K562 (cell line): Measurements from ENCODE around the gene KLRB1. TPM values are rescaled to one million over a fixed set of nuclear protein-coding genes. Genes with fewer than 3 reads are reported as not detected.

Experiments used
- ARID1B ChIP-seq: fragments of 450-650 bp; IDR thresholded peaks from 2 replicates; pipeline ENCODE4 v1.6.1; 2016; ENCODE audit warnings: antibody characterized with exemption, mild to moderate bottlenecking, inconsistent platforms
- BHLHE40 ChIP-seq: IDR thresholded peaks from 2 replicates; pipeline ENCODE4 v1.6.1; 2011; ENCODE audit warnings: low read length, improper control_type of control experiment
- CHD2 ChIP-seq: IDR thresholded peaks from 2 replicates; pipeline ENCODE4 v1.6.1; 2011; ENCODE audit warnings: low read depth, low read length
- DACH1 ChIP-seq: fragments of 450-650 bp; IDR thresholded peaks from 2 replicates; pipeline ENCODE4 v1.6.1; 2018; ENCODE audit not compliant: partially characterized antibody
- GABPA ChIP-seq: fragments of 200-800 bp; sonication (Bioruptor generic); conservative IDR thresholded peaks from 2 replicates; pipeline ENCODE4 v1.6.1; 2016; ENCODE audit warnings: low read depth, missing genetic modification characterization, missing compliant biosample characterization
- GATAD2A ChIP-seq: fragments of 450-650 bp; IDR thresholded peaks from 2 replicates; pipeline ENCODE4 v1.6.1; 2017
- HOXB6 ChIP-seq: fragments of 250-450 bp; sonication (Bioruptor Pico); IDR thresholded peaks from 2 replicates; pipeline ENCODE4 v1.5.1; 2022; ENCODE audit warnings: mild to moderate bottlenecking, borderline replicate concordance
- MTA1 ChIP-seq: fragments of 450-650 bp; IDR thresholded peaks from 2 replicates; pipeline ENCODE4 v1.6.1; 2017; ENCODE audit warnings: borderline replicate concordance
- NCOA4 ChIP-seq: fragments of 450-650 bp; IDR thresholded peaks from 2 replicates; pipeline ENCODE4 v1.6.1; 2018; ENCODE audit warnings: mild to moderate bottlenecking; ENCODE audit not compliant: partially characterized antibody
- NR2F6 ChIP-seq: fragments of 450-650 bp; formaldehyde crosslinking; IDR thresholded peaks from 2 replicates; pipeline ENCODE4 v1.4.0; 2020; ENCODE audit warnings: mild to moderate bottlenecking
- PHF8 ChIP-seq: fragments of 200-600 bp; sonication (generic); IDR thresholded peaks from 2 replicates; pipeline ENCODE4 v1.6.1; 2012; ENCODE audit warnings: mixed run types, mild to moderate bottlenecking, inconsistent platforms, low read length, moderate library complexity, borderline replicate concordance
- SIX5 ChIP-seq, 2 experiments: IDR thresholded peaks; 2 replicates each; pipeline ENCODE4 v1.6.1; 2011; ENCODE audit warnings: low read length in 2 of 2, borderline replicate concordance in 1 of 2, low read depth in 1 of 2, mild to moderate bottlenecking in 1 of 2, moderate library complexity in 1 of 2; ENCODE audit not compliant: insufficient read depth in 1 of 2
- SRSF9 ChIP-seq: fragments of 200-400 bp; formaldehyde crosslinking; IDR thresholded peaks from 2 replicates; pipeline ENCODE4 v1.6.1; 2017; ENCODE audit warnings: low read depth, low read length, borderline replicate concordance
- ZNF133 ChIP-seq: fragments of 250-450 bp; sonication (Bioruptor Pico); IDR thresholded peaks from 2 replicates; pipeline ENCODE4 v1.4.0; 2020; ENCODE audit warnings: mild to moderate bottlenecking
- polyA plus RNA-seq, 8 experiments: library from polyadenylated mRNA; depleted of rRNA in 4 of 8; stranded (reverse) in 5 of 8; unstranded in 3 of 8; fragments of >200 nt; fragmentation: Nextera tagmentation in 2 of 8; fragmentation: Illumina TruSeq in 1 of 8; extraction: Ambion mirVana in 2 of 8; extraction: Trizol in 1 of 8; gene quantifications; 2 replicates each; pipeline versions ENCODE4 v1.2.1 to v1.2.3, GENCODE V29; 2011 to 2014; ENCODE audit warnings: inconsistent platforms in 1 of 8, missing spikeins in 1 of 8
- total RNA-seq, 7 experiments: library from RNA; depleted of rRNA in 6 of 7; stranded (reverse); fragments of >200 nt in 6 of 7; fragmentation: Illumina TruSeq in 2 of 7; extraction: Trizol in 2 of 7; gene quantifications; 2 replicates each; pipeline versions ENCODE4 v1.2.1 to v1.2.3, GENCODE V29; 2011 to 2021; ENCODE audit warnings: low replicate concordance in 1 of 7
- TF ChIP-seq, protein P1 (sequence below): fragments of 200-800 bp; sonication (Bioruptor generic); IDR thresholded peaks from 2 replicates; pipeline ENCODE4 v1.6.1; 2017; ENCODE audit warnings: missing genetic modification characterization, missing compliant biosample characterization
- TF ChIP-seq, protein P2 (sequence below): fragments of 450-650 bp; IDR thresholded peaks from 2 replicates; pipeline ENCODE4 v1.6.1; 2016; ENCODE audit warnings: mild to moderate bottlenecking
- TF ChIP-seq, protein P3 (sequence below): sonication (generic); formaldehyde crosslinking; IDR thresholded peaks from 2 replicates; pipeline ENCODE4 v1.8.1; 2022; ENCODE audit warnings: missing genetic modification reagents
- TF ChIP-seq, protein P4 (sequence below): fragments of 250-450 bp; sonication (Bioruptor Pico); IDR thresholded peaks from 2 replicates; pipeline ENCODE4 v1.8.0; 2022; ENCODE audit warnings: moderate library complexity, mild to moderate bottlenecking, inconsistent platforms
- TF ChIP-seq, protein P5 (sequence below): sonication (generic); formaldehyde crosslinking; IDR thresholded peaks from 2 replicates; pipeline ENCODE4 v1.8.0; 2022; ENCODE audit warnings: mild to moderate bottlenecking, missing genetic modification reagents

KLRB1 gene
- total and polyA plus RNA-seq, 9 of the 15 experiments (the other 6 are each of a cell fraction or from before 2014, with no cell fraction given) = not detected

DNA sequence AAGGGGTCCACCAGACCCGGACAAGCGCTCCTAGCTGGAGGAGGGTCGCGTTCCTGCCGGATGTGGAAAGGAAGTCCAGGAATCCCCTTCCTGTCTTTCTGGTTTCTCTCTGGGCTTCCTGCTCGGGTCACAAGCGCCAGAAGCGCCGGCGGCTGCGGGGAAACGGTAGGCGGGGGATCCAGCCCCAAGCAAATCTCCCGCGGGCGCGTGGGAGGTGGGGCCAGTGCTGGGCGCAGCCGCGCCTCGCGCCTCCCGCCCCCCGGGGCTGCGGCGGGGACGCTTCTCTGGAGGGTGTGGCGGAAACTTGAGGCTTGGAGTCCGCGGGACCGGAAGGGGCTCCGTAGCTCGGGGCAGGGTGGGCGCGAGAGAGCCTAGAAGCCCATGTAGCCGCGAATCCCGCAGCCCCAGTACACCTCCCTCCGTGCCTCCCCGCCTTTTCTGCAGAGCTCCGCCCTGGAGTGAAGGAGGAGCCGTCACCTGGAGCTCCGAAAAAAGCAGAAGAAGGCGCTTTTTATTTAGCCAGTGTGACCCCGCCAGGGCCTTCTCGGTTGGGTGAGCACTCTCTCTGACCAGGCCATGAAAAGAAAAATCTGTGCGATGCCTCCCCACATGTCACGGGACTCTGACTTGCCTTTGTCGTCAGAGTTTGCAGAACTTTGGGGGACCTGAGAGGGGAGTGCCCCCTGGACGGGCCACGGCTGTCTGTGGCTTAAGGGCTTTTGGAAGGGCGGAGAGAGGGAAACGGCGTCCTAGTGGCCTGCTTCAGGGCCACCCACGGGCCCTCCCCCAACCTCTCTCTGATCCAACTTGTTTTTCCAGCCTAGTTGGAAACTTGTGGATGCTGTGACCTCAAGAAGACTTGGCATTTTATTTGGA lies 40.3 kb upstream of the KLRB1 start (continued):
- TF ChIP-seq, protein P1, sequence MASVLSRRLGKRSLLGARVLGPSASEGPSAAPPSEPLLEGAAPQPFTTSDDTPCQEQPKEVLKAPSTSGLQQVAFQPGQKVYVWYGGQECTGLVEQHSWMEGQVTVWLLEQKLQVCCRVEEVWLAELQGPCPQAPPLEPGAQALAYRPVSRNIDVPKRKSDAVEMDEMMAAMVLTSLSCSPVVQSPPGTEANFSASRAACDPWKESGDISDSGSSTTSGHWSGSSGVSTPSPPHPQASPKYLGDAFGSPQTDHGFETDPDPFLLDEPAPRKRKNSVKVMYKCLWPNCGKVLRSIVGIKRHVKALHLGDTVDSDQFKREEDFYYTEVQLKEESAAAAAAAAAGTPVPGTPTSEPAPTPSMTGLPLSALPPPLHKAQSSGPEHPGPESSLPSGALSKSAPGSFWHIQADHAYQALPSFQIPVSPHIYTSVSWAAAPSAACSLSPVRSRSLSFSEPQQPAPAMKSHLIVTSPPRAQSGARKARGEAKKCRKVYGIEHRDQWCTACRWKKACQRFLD (CRISPR knock-in tag) = 0 out of 2 replicates have a peak, but pooled peaks have one; percentile 56
- TF ChIP-seq NCOA4 (no peak), CHD2 (no peak; the same call in 1 of the 2 replicates), MTA1 (no peak), SRSF9 (no peak), ARID1B (0 out of 2 replicates have a peak, but pooled peaks have one; percentile 11), PHF8 (peak; percentile 71; the same call in 1 of the 2 replicates), DACH1 (no peak), SIX5 (IDR thresholded peaks at IDR 0.05; ENCODE audit: borderline replicate concordance in 1 of 2, insufficient read depth in 1 of 2, low read depth in 1 of 2, low read length in 2 of 2) (no peak), HOXB6 (no peak), NR2F6 (CRISPR knock-in tag) (no peak), GABPA (tag) (peak; percentile 83), GATAD2A (no peak), ZNF133 (CRISPR knock-in tag) (no peak), BHLHE40 (peak; percentile 50; the same call in 1 of the 2 replicates)
- TF ChIP-seq, protein P2, sequence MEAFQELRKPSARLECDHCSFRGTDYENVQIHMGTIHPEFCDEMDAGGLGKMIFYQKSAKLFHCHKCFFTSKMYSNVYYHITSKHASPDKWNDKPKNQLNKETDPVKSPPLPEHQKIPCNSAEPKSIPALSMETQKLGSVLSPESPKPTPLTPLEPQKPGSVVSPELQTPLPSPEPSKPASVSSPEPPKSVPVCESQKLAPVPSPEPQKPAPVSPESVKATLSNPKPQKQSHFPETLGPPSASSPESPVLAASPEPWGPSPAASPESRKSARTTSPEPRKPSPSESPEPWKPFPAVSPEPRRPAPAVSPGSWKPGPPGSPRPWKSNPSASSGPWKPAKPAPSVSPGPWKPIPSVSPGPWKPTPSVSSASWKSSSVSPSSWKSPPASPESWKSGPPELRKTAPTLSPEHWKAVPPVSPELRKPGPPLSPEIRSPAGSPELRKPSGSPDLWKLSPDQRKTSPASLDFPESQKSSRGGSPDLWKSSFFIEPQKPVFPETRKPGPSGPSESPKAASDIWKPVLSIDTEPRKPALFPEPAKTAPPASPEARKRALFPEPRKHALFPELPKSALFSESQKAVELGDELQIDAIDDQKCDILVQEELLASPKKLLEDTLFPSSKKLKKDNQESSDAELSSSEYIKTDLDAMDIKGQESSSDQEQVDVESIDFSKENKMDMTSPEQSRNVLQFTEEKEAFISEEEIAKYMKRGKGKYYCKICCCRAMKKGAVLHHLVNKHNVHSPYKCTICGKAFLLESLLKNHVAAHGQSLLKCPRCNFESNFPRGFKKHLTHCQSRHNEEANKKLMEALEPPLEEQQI = peak; percentile 42; the same call in 1 of the 2 replicates
- TF ChIP-seq, protein P3, sequence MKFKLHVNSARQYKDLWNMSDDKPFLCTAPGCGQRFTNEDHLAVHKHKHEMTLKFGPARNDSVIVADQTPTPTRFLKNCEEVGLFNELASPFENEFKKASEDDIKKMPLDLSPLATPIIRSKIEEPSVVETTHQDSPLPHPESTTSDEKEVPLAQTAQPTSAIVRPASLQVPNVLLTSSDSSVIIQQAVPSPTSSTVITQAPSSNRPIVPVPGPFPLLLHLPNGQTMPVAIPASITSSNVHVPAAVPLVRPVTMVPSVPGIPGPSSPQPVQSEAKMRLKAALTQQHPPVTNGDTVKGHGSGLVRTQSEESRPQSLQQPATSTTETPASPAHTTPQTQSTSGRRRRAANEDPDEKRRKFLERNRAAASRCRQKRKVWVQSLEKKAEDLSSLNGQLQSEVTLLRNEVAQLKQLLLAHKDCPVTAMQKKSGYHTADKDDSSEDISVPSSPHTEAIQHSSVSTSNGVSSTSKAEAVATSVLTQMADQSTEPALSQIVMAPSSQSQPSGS = no peak
- TF ChIP-seq, protein P4, sequence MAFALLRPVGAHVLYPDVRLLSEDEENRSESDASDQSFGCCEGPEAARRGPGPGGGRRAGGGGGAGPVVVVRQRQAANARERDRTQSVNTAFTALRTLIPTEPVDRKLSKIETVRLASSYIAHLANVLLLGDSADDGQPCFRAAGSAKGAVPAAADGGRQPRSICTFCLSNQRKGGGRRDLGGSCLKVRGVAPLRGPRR (CRISPR knock-in tag) = no peak
- TF ChIP-seq, protein P5, sequence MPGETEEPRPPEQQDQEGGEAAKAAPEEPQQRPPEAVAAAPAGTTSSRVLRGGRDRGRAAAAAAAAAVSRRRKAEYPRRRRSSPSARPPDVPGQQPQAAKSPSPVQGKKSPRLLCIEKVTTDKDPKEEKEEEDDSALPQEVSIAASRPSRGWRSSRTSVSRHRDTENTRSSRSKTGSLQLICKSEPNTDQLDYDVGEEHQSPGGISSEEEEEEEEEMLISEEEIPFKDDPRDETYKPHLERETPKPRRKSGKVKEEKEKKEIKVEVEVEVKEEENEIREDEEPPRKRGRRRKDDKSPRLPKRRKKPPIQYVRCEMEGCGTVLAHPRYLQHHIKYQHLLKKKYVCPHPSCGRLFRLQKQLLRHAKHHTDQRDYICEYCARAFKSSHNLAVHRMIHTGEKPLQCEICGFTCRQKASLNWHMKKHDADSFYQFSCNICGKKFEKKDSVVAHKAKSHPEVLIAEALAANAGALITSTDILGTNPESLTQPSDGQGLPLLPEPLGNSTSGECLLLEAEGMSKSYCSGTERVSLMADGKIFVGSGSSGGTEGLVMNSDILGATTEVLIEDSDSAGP (CRISPR knock-in tag) = no peak
